Dedifferentiated amniotic fluid mesenchymal stem cell (primary cell): ENCODE data around the gene ACAP2.
"Not testable (repeated sequence)": the region's sequence is repeated elsewhere in the genome, so short reads cannot be mapped to it uniquely, and the experiment has no call there.

Experiments
- DNase-seq: peaks from one replicate; pipeline ENCODE4 v3.0.0-alpha.2; 2016; ENCODE audit errors: extremely low spot score

Gene ACAP2

GRCh38 chr3:195246581-195246995, 196.2 kb downstream of the ACAP2 start:
- DNase-seq, result no peak

GRCh38 chr3:195245531-195245951, 197.3 kb downstream of the ACAP2 start:
- DNase-seq, result no peak

- DNase-seq, result no peak
These were observed 201.0 kb downstream of the ACAP2 start for GRCh38 chr3:195241592-195242355.

- DNase-seq, result no peak
These were observed 201.9 kb downstream of the ACAP2 start for GRCh38 chr3:195240939-195241338.

GRCh38 chr3:195240171-195240701, 202.6 kb downstream of the ACAP2 start:
- DNase-seq, result no peak

- no peak for DNase-seq
These were observed 203.7 kb downstream of the ACAP2 start for GRCh38 chr3:195239121-195239520.

- no peak for DNase-seq
These were observed 204.2 kb downstream of the ACAP2 start for GRCh38 chr3:195238586-195239118.

- no peak for DNase-seq
These were observed 204.7 kb downstream of the ACAP2 start for GRCh38 chr3:195238081-195238571.

- no peak for DNase-seq
These were observed 205.8 kb downstream of the ACAP2 start for GRCh38 chr3:195236801-195237570.

- DNase-seq, result no peak
These were observed 206.6 kb downstream of the ACAP2 start for GRCh38 chr3:195236076-195236798.

- no peak for DNase-seq
These were observed 212.6 kb downstream of the ACAP2 start for GRCh38 chr3:195230244-195230643.

GRCh38 chr3:195228886-195229285, 213.9 kb downstream of the ACAP2 start:
- DNase-seq, result not testable (repeated sequence)

- DNase-seq, result no peak
These were observed 214.9 kb downstream of the ACAP2 start for GRCh38 chr3:195227871-195228270.

- no peak for DNase-seq
These were observed 215.8 kb downstream of the ACAP2 start for GRCh38 chr3:195226900-195227447.

- DNase-seq, result no peak
These were observed 216.4 kb downstream of the ACAP2 start for GRCh38 chr3:195226445-195226844.

GRCh38 chr3:195224980-195225580, 217.7 kb downstream of the ACAP2 start:
- DNase-seq, result no peak
